Measurements from ENCODE around the gene ZNF490. TPM values are rescaled to one million over a fixed set of nuclear protein-coding genes. Genes with fewer than 3 reads are reported as not detected.

The ZNF490 gene
- total and polyA plus RNA-seq, 10 of the 15 experiments (the other 5 are each of a cell fraction or from before 2014, with no cell fraction given), result 0.57 to 8.4 (median 3.2) TPM

DNA sequence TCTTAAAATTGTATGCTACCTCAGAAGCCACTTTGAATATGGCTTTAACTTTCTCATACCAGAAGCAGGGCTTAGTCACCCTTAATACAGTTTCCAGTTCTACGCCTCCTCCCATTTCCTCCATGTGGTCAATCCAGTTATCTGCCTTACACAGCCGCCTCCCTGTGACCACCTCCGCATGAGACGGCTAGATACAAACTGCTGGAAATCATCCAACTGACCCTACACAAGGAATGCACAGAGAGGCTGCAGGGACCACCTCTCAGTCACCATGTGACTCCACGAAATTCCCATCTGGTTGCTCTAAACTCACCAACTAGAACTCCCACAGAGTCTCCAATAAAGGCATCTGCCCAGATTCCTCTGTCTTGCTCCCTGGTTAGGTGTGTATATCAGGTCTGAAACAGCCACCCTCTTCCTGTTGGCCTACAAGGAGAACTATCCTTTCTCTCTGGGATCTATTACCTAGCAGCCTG lies 66.2 kb downstream of the ZNF490 start:
- no peak overlapping the region for H2AFZ ChIP-seq (ENCODE audit: control insufficient read depth, low read depth, low read length)
- TF ChIP-seq, protein P1, sequence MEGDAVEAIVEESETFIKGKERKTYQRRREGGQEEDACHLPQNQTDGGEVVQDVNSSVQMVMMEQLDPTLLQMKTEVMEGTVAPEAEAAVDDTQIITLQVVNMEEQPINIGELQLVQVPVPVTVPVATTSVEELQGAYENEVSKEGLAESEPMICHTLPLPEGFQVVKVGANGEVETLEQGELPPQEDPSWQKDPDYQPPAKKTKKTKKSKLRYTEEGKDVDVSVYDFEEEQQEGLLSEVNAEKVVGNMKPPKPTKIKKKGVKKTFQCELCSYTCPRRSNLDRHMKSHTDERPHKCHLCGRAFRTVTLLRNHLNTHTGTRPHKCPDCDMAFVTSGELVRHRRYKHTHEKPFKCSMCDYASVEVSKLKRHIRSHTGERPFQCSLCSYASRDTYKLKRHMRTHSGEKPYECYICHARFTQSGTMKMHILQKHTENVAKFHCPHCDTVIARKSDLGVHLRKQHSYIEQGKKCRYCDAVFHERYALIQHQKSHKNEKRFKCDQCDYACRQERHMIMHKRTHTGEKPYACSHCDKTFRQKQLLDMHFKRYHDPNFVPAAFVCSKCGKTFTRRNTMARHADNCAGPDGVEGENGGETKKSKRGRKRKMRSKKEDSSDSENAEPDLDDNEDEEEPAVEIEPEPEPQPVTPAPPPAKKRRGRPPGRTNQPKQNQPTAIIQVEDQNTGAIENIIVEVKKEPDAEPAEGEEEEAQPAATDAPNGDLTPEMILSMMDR (IDR thresholded peaks at IDR 0.05 in 2 of 3, conservative IDR thresholded peaks at IDR 0.05 in 1 of 3; ENCODE audit: control insufficient read depth in 2 of 3, extremely low read depth in 1 of 3, insufficient read depth in 1 of 3, low read depth in 3 of 3, low read length in 3 of 3), result no peak
- TF ChIP-seq, protein P2, sequence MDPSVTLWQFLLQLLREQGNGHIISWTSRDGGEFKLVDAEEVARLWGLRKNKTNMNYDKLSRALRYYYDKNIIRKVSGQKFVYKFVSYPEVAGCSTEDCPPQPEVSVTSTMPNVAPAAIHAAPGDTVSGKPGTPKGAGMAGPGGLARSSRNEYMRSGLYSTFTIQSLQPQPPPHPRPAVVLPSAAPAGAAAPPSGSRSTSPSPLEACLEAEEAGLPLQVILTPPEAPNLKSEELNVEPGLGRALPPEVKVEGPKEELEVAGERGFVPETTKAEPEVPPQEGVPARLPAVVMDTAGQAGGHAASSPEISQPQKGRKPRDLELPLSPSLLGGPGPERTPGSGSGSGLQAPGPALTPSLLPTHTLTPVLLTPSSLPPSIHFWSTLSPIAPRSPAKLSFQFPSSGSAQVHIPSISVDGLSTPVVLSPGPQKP (IDR thresholded peaks at IDR 0.05; ENCODE audit: low read depth, low read length), result no peak
- no peak for TF ChIP-seq WRNIP1 (IDR thresholded peaks at IDR 0.05; ENCODE audit: borderline replicate concordance, low read depth, low read length)
- TF ChIP-seq RELA (IDR thresholded peaks at IDR 0.05; ENCODE audit: borderline replicate concordance, partially characterized antibody), result no peak
- TF ChIP-seq, protein P3, sequence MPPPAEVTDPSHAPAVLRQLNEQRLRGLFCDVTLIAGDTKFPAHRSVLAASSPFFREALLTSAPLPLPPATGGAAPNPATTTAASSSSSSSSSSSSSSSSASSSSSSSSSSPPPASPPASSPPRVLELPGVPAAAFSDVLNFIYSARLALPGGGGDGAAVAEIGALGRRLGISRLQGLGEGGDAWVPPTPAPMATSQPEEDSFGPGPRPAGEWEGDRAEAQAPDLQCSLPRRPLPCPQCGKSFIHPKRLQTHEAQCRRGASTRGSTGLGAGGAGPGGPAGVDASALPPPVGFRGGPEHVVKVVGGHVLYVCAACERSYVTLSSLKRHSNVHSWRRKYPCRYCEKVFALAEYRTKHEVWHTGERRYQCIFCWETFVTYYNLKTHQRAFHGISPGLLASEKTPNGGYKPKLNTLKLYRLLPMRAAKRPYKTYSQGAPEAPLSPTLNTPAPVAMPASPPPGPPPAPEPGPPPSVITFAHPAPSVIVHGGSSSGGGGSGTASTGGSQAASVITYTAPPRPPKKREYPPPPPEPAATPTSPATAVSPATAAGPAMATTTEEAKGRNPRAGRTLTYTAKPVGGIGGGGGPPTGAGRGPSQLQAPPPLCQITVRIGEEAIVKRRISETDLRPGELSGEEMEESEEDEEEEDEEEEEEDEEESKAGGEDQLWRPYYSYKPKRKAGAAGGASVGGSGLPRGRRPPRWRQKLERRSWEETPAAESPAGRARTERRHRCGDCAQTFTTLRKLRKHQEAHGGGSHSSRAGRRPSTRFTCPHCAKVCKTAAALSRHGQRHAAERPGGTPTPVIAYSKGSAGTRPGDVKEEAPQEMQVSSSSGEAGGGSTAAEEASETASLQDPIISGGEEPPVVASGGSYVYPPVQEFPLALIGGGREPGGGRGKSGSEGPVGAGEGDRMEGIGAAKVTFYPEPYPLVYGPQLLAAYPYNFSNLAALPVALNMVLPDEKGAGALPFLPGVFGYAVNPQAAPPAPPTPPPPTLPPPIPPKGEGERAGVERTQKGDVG (CRISPR knock-in tag; IDR thresholded peaks at IDR 0.05), result no peak
- no peak for TF ChIP-seq CBFB (IDR thresholded peaks at IDR 0.05; ENCODE audit: low read depth)
- no peak for TF ChIP-seq BRCA1 (IDR thresholded peaks at IDR 0.05; ENCODE audit: low read depth, low read length)
- TF ChIP-seq ZZZ3 (IDR thresholded peaks at IDR 0.05; ENCODE audit: control insufficient read depth, insufficient read length, low read depth), result no peak
- TF ChIP-seq CHD2 (IDR thresholded peaks at IDR 0.05; ENCODE audit: borderline replicate concordance, low read depth, low read length), result no peak
- no peak for TF ChIP-seq EZH2 (IDR thresholded peaks at IDR 0.05; ENCODE audit: borderline replicate concordance, control insufficient read depth, low read depth, low read length)
- TF ChIP-seq HDAC2 (IDR thresholded peaks at IDR 0.05), result no peak
- TF ChIP-seq, protein P4, sequence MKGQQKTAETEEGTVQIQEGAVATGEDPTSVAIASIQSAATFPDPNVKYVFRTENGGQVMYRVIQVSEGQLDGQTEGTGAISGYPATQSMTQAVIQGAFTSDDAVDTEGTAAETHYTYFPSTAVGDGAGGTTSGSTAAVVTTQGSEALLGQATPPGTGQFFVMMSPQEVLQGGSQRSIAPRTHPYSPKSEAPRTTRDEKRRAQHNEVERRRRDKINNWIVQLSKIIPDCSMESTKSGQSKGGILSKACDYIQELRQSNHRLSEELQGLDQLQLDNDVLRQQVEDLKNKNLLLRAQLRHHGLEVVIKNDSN (IDR thresholded peaks at IDR 0.05; ENCODE audit: borderline replicate concordance, extremely low read length, insufficient read depth, low read depth, low read length), result no peak
- TF ChIP-seq, protein P5, sequence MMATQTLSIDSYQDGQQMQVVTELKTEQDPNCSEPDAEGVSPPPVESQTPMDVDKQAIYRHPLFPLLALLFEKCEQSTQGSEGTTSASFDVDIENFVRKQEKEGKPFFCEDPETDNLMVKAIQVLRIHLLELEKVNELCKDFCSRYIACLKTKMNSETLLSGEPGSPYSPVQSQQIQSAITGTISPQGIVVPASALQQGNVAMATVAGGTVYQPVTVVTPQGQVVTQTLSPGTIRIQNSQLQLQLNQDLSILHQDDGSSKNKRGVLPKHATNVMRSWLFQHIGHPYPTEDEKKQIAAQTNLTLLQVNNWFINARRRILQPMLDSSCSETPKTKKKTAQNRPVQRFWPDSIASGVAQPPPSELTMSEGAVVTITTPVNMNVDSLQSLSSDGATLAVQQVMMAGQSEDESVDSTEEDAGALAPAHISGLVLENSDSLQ (IDR thresholded peaks at IDR 0.05), result no peak
- TF ChIP-seq TARDBP (IDR thresholded peaks at IDR 0.05; ENCODE audit: borderline replicate concordance), result no peak
- no peak for TF ChIP-seq RAD21 (IDR thresholded peaks at IDR 0.05; ENCODE audit: insufficient read depth, low read depth, low read length)
- TF ChIP-seq YBX1 (IDR thresholded peaks at IDR 0.05), result no peak
- no peak for TF ChIP-seq SMARCA5 (IDR thresholded peaks at IDR 0.05)

More for the DNA sequence above, 66.2 kb downstream of the ZNF490 start:
- no TSS peak for BruUV-seq (replicated peaks)
- FAIRE-seq, result no peak
- WGBS (ENCODE audit: insufficient coverage, insufficient replicate concordance, low lambda C conversion rate, missing lambda C conversion rate), result 90% methylated on average over 5 of the region's 5 CpGs
- intact Hi-C loops (cut with micrococcal nuclease; ENCODE audit: unreplicated experiment) (no loop called here), in situ Hi-C loops (cut with MboI) (no loop called here)
- no peak overlapping the region for H3K4me2 ChIP-seq (ENCODE audit: control insufficient read depth, insufficient read depth)
- H3K36me3 ChIP-seq (ENCODE audit: control insufficient read depth in 2 of 2, insufficient read depth in 2 of 2, low read length in 1 of 2), result peaks cover 0 to 12% of the 10 kb centered on the region in 2 experiments; a peak in 2 of 4 replicates
- peaks cover 12% of the 10 kb centered on the region for H3K79me2 ChIP-seq (ENCODE audit: control insufficient read depth, insufficient read depth, low read length)
- H3K4me1 ChIP-seq (ENCODE audit: control insufficient read depth, insufficient read depth, low read length), result no peaks in the 10 kb centered on the region
- H3K9me3 ChIP-seq (replicated peaks; ENCODE audit: control insufficient read depth, insufficient read depth, low read length), result peaks cover 37% of the 10 kb centered on the region
- RAD21 ChIA-PET (ENCODE audit: unreplicated experiment), result no interaction called here
- no peaks in the 10 kb centered on the region for H3K27me3 ChIP-seq (replicated peaks in 1 of 2; ENCODE audit: control insufficient read depth in 2 of 2, insufficient read depth in 2 of 2, low read length in 1 of 2)
- no peak overlapping the region for H3K4me3 ChIP-seq
- ATAC-seq, result no peak
- no peak overlapping the region for H3K27ac ChIP-seq (ENCODE audit: control insufficient read depth, insufficient read depth)
- SMC1A ChIA-PET (ENCODE audit: uncharacterized antibody, unreplicated experiment), result no interaction called here
- CTCF ChIA-PET, result no interaction called here
- POLR2A ChIA-PET, result interaction anchor here (0.6 kb wide), 1 partner anchor 142 kb away, joined by 3 read pairs; no protein-coding TSS in a partner anchor
- no peak for DNase-seq (ENCODE audit: low read depth, low spot score)
- H4K20me1 ChIP-seq (ENCODE audit: control insufficient read depth, insufficient read depth), result no peaks in the 10 kb centered on the region
- H3K9ac ChIP-seq (ENCODE audit: control insufficient read depth, insufficient read depth, low read length), result no peak overlapping the region

Measured in GM12878 (cell line).